Natural killer cell (primary cell): ENCODE measurements around the gene STEAP4. TPM values are rescaled to one million over a fixed set of nuclear protein-coding genes. Genes with fewer than 3 reads are reported as not detected.

Experiments used
- ATAC-seq, 3 donors: fragments of 150-1000 bp in 2 of 3; fragments of 200-7000 bp in 1 of 3; cut with Tn5 transposase; 1 replicate in 1 of 3; 2 replicates in 2 of 3; pipeline ENCODE4 v1.10.0; 2021; ENCODE audit warnings: mild to moderate bottlenecking in 2 of 3, moderate library complexity in 2 of 3
- DNase-seq, 2 donors: peaks; one replicate each; pipeline versions ENCODE4 v3.0.0 to v3.0.0-alpha.2; 2013 to 2021; ENCODE audit warnings: mixed read lengths in 1 of 2
- H3K27ac ChIP-seq: one replicate; pipeline ENCODE4 v1.5.1; 2013; ENCODE audit warnings: mild to moderate bottlenecking, low read length
- H3K27me3 ChIP-seq: one replicate; pipeline ENCODE4 v1.6.1; 2013; ENCODE audit warnings: low read length; ENCODE audit not compliant: control insufficient read depth, insufficient read depth
- H3K36me3 ChIP-seq: one replicate; pipeline ENCODE4 v1.6.1; 2013; ENCODE audit warnings: low read length; ENCODE audit not compliant: control insufficient read depth, insufficient read depth
- H3K4me1 ChIP-seq: one replicate; pipeline ENCODE4 v1.6.1; 2013; ENCODE audit warnings: low read length; ENCODE audit not compliant: control insufficient read depth, insufficient read depth
- H3K4me3 ChIP-seq: one replicate; pipeline ENCODE4 v1.5.1; 2013; ENCODE audit warnings: low read length
- H3K9me3 ChIP-seq: one replicate; pipeline ENCODE4 v1.6.1; 2013; ENCODE audit warnings: low read length; ENCODE audit not compliant: control insufficient read depth, insufficient read depth
- H3K27ac Mint-ChIP-seq, 2 donors: one replicate each; pipeline ENCODE4 v1.8.0; 2022; ENCODE audit warnings: mild to moderate bottlenecking in 2 of 2, mixed read lengths in 2 of 2, moderate library complexity in 1 of 2
- H3K27me3 Mint-ChIP-seq, 2 donors: one replicate each; pipeline ENCODE4 v1.8.0; 2022; ENCODE audit warnings: low read depth in 2 of 2, mixed read lengths in 2 of 2
- H3K36me3 Mint-ChIP-seq: one replicate; pipeline ENCODE4 v1.8.0; 2022; ENCODE audit warnings: mixed read lengths
- H3K4me1 Mint-ChIP-seq, 2 donors: one replicate each; pipeline ENCODE4 v1.8.0; 2022; ENCODE audit warnings: mixed read lengths in 2 of 2
- H3K4me3 Mint-ChIP-seq: one replicate; pipeline ENCODE4 v1.8.0; 2022; ENCODE audit warnings: mild to moderate bottlenecking, moderate library complexity, mixed read lengths
- H3K9me3 Mint-ChIP-seq, 2 donors: one replicate each; pipeline ENCODE4 v1.8.0; 2022; ENCODE audit warnings: mixed read lengths in 2 of 2
- CTCF ChIP-seq: fragments of 200-600 bp; IDR thresholded peaks from one replicate; pipeline ENCODE4 v1.8.0; 2022; ENCODE audit warnings: antibody characterized with exemption
- WGBS: methylation state at CpG from one replicate; pipeline ENCODE4 v1.1.7; 2013; ENCODE audit warnings: missing lambda C conversion rate; ENCODE audit not compliant: insufficient coverage; 5-methylcytosine and 5-hydroxymethylcytosine counted together
- intact Hi-C: fragments of 100-400 bp; cut with micrococcal nuclease; formaldehyde crosslinking; loops from one replicate; pipeline ENCODE4 v1.14.2; 2022
- total RNA-seq, 4 donors: library from RNA; stranded (reverse); fragments of 120-200 nt in 1 of 4; gene quantifications; one replicate each; pipeline versions ENCODE4 v1.2.3 to v1.2.4, GENCODE V29; 2013 to 2022

STEAP4 gene
- total RNA-seq, 3 donors from 2014 or later (not counting 1 experiment from before 2014, with no cell fraction given) = 0.18 to 3.0 TPM; not detected in 1

DNA sequence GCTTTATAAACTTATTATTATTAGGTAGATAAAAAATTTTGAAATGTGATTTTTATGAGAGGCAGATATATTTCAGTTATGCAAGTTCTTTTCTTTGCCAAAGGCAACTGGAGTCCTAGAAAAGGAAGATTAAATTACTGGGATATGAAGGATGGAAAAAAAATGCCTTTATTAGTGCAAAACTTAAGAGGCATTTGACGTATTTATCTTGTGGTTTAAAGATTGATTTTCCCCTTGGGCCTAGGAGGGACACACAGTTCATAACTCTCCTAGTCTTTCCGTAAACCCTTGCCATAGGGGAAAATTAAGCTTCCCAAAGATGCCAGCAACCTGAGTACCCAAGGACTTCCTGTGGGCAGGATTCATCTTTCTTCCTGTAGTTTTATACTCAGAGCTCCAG, 3.1 kb upstream of the STEAP4 start:
- H3K27me3 ChIP-seq = no peaks in the 10 kb centered on the region
- WGBS = 95% methylated on average over 2 of the region's 2 CpGs
- no peak overlapping the region for H3K27ac ChIP-seq

GRCh38 chr7:88307823-88308222, 1.1 kb upstream of the STEAP4 start:
- no peak overlapping the region for H3K4me3 ChIP-seq
- Mint-ChIP-seq H3K27me3 (peaks cover 9 to 17% of the 10 kb centered on the region in 2 donors), H3K27ac (no peak overlapping the region), H3K4me3 (no peak overlapping the region), H3K4me1 (peaks cover 0 to 5% of the 10 kb centered on the region in 2 donors), H3K36me3 (no peaks in the 10 kb centered on the region), H3K9me3 (no peaks in the 10 kb centered on the region)
- ATAC-seq (no peak), DNase-seq (no peak)
- no peak for TF ChIP-seq CTCF
- WGBS = 76% methylated on average over 2 of the region's 3 CpGs
- H3K27ac ChIP-seq = no peak overlapping the region
- no peaks in the 10 kb centered on the region for H3K36me3 ChIP-seq
- H3K4me1 ChIP-seq = no peaks in the 10 kb centered on the region
- no peaks in the 10 kb centered on the region for H3K9me3 ChIP-seq
- intact Hi-C loops = no loop called here
- no peaks in the 10 kb centered on the region for H3K27me3 ChIP-seq

More for the DNA sequence above, 3.1 kb upstream of the STEAP4 start:
- no peak for TF ChIP-seq CTCF
- intact Hi-C loops = no loop called here
- Mint-ChIP-seq H3K4me1 (peaks cover 0 to 5% of the 10 kb centered on the region in 2 donors), H3K4me3 (no peak overlapping the region), H3K36me3 (no peaks in the 10 kb centered on the region), H3K27me3 (peaks cover 9 to 26% of the 10 kb centered on the region in 2 donors), H3K9me3 (no peaks in the 10 kb centered on the region), H3K27ac (no peak overlapping the region)
- Histone ChIP-seq H3K9me3 (no peaks in the 10 kb centered on the region), H3K4me1 (no peaks in the 10 kb centered on the region), H3K4me3 (no peak overlapping the region), H3K36me3 (no peaks in the 10 kb centered on the region)
- DNase-seq = no peak
- ATAC-seq = no peak

GRCh38 chr7:88307412-88307811, 718 bp upstream of the STEAP4 start:
- H3K4me1 ChIP-seq = no peaks in the 10 kb centered on the region
- no peaks in the 10 kb centered on the region for H3K36me3 ChIP-seq
- H3K27me3 ChIP-seq = no peaks in the 10 kb centered on the region
- no peak overlapping the region for H3K4me3 Mint-ChIP-seq
- no peak for DNase-seq
- no peaks in the 10 kb centered on the region for H3K36me3 Mint-ChIP-seq
- WGBS = 83% methylated on average over 2 of the region's 2 CpGs
- intact Hi-C loops = no loop called here
- no peak overlapping the region for H3K4me3 ChIP-seq
- H3K27ac ChIP-seq = no peak overlapping the region
- H3K27ac Mint-ChIP-seq = no peak overlapping the region
- H3K4me1 Mint-ChIP-seq = peaks cover 0 to 5% of the 10 kb centered on the region in 2 donors
- H3K9me3 Mint-ChIP-seq = no peaks in the 10 kb centered on the region
- peaks cover 9 to 17% of the 10 kb centered on the region in 2 donors for H3K27me3 Mint-ChIP-seq
- no peak for TF ChIP-seq CTCF
- ATAC-seq = no peak
- no peaks in the 10 kb centered on the region for H3K9me3 ChIP-seq

GRCh38 chr7:88305044-88305443, 1.6 kb downstream of the STEAP4 start:
- no peaks in the 10 kb centered on the region for H3K4me1 ChIP-seq
- no peaks in the 10 kb centered on the region for H3K36me3 Mint-ChIP-seq

More at GRCh38 chr7:88305044-88305443, 1.6 kb downstream of the STEAP4 start:
- H3K36me3 ChIP-seq = no peaks in the 10 kb centered on the region
- Mint-ChIP-seq H3K4me1 (peaks cover 0 to 5% of the 10 kb centered on the region in 2 donors), H3K9me3 (no peaks in the 10 kb centered on the region), H3K27me3 (peaks cover 9 to 17% of the 10 kb centered on the region in 2 donors), H3K4me3 (no peak overlapping the region), H3K27ac (no peak overlapping the region)
- ATAC-seq = no peak
- H3K27ac ChIP-seq = no peak overlapping the region
- no peaks in the 10 kb centered on the region for H3K9me3 ChIP-seq
- H3K27me3 ChIP-seq = no peaks in the 10 kb centered on the region
- no peak for TF ChIP-seq CTCF
- intact Hi-C loops = no loop called here
- WGBS = 83% methylated on average over 3 of the region's 3 CpGs
- no peak for DNase-seq
- no peak overlapping the region for H3K4me3 ChIP-seq
